GM12891 (cell line): ENCODE results near the gene HDAC5.

Source experiments
- PAX5 ChIP-seq: IDR thresholded peaks from 2 replicates; pipeline ENCODE4 v1.6.1; 2011; ENCODE audit warnings: low read length, moderate library complexity, mild to moderate bottlenecking; ENCODE audit not compliant: insufficient read depth, severe bottlenecking
- POLR2A ChIP-seq: IDR thresholded peaks from 2 replicates; pipeline ENCODE4 v1.6.1; 2011; ENCODE audit warnings: low read depth, low read length, control low read depth
- POLR2AphosphoS5 ChIP-seq: IDR thresholded peaks from 2 replicates; pipeline ENCODE4 v1.6.1; 2011; ENCODE audit warnings: low read depth, low read length, control low read depth
- SPI1 ChIP-seq: IDR thresholded peaks from 2 replicates; pipeline ENCODE4 v1.6.1; 2011; ENCODE audit warnings: low read depth, low read length, control low read depth
- TAF1 ChIP-seq: IDR thresholded peaks from 2 replicates; pipeline ENCODE4 v1.6.1; 2011; ENCODE audit warnings: low read depth, low read length, control low read depth

DNA sequence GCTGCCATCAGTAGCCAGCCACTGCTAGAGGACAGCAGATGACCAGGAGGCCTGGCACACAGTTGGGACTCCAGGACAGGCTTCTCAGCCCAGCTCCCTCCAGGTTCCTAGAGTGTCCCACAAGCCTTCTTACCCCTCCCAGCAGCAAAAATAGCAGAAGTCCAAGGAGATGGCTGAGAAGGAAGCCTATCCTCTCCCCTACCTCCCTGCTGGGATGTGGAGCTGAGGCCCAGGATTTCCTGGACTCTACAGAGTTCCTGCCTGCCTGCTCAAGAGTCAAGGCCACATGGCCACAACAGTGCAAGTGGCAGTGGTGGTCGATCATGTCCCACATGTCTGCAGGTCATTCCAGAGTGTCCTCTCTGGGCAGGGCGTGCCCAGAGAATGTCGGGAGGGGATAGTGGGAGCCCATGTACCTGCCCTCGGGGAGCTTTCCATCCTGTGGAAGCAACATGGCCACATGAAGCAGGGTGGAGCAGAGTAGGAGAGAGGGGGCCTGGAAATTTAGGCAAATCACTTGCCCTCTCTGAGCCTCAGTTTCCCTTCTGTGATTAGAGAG, 10.6 kb upstream of the HDAC5 start:
- TF ChIP-seq POLR2A, result no peak
- TF ChIP-seq TAF1, result no peak
- no peak for TF ChIP-seq POLR2AphosphoS5
- TF ChIP-seq SPI1, result no peak
- TF ChIP-seq PAX5, result no peak
